Stimulated activated CD8-positive, alpha-beta memory T cell treated with anti-CD3 and anti-CD28 coated beads, Interleukin-12 subunit alpha, Interleukin-12 subunit beta, amount 100 ng/mL, for 24 hours (primary cell): Measurements from ENCODE around the gene SDCCAG8.

Experiments used
- DNase-seq: peaks from one replicate; pipeline ENCODE4 v3.0.0-alpha.2; 2020; ENCODE audit errors: extremely low read depth

SDCCAG8 gene

GRCh38 chr1:243281672-243282071 is 25.8 kb downstream of the SDCCAG8 start:
- no peak for DNase-seq

GRCh38 chr1:243286409-243287122 is 30.7 kb downstream of the SDCCAG8 start:
- no peak for DNase-seq

- no peak for DNase-seq
Measured at GRCh38 chr1:243287123-243287460, 31.3 kb downstream of the SDCCAG8 start.

- no peak for DNase-seq
Measured at GRCh38 chr1:243287652-243288051, 31.8 kb downstream of the SDCCAG8 start.

- DNase-seq, result no peak
Measured at GRCh38 chr1:243288062-243288461, 32.2 kb downstream of the SDCCAG8 start.

- DNase-seq, result no peak
Measured at GRCh38 chr1:243291292-243291691, 35.5 kb downstream of the SDCCAG8 start.

GRCh38 chr1:243292117-243292516 is 36.3 kb downstream of the SDCCAG8 start:
- no peak for DNase-seq

- no peak for DNase-seq
Measured at GRCh38 chr1:243293941-243294722, 38.3 kb downstream of the SDCCAG8 start.

GRCh38 chr1:243294723-243295121 is 38.9 kb downstream of the SDCCAG8 start:
- DNase-seq, result no peak

- no peak for DNase-seq
Measured at GRCh38 chr1:243299069-243299468, 43.2 kb downstream of the SDCCAG8 start.

GRCh38 chr1:243301059-243301458 is 45.2 kb downstream of the SDCCAG8 start:
- DNase-seq, result no peak

- no peak for DNase-seq
Measured at GRCh38 chr1:243311809-243312208, 56.0 kb downstream of the SDCCAG8 start.

- no peak for DNase-seq
Measured at GRCh38 chr1:243312952-243313634, 57.3 kb downstream of the SDCCAG8 start.

- DNase-seq, result no peak
Measured at GRCh38 chr1:243313635-243314536, 58.0 kb downstream of the SDCCAG8 start.

- DNase-seq, result no peak
Measured at GRCh38 chr1:243315455-243315854, 59.6 kb downstream of the SDCCAG8 start.

GRCh38 chr1:243315893-243316292 is 60.1 kb downstream of the SDCCAG8 start:
- DNase-seq, result no peak

- no peak for DNase-seq
Measured at GRCh38 chr1:243316366-243316989, 60.6 kb downstream of the SDCCAG8 start.

- DNase-seq, result no peak
Measured at GRCh38 chr1:243320224-243320623, 64.4 kb downstream of the SDCCAG8 start.

- DNase-seq, result no peak
Measured at GRCh38 chr1:243322326-243322725, 66.5 kb downstream of the SDCCAG8 start.

- DNase-seq, result no peak
Measured at GRCh38 chr1:243323491-243323890, 67.7 kb downstream of the SDCCAG8 start.

GRCh38 chr1:243325305-243325890 is 69.6 kb downstream of the SDCCAG8 start:
- no peak for DNase-seq
